ENCODE data around the gene AKAP17A. TPM values are rescaled to one million over a fixed set of nuclear protein-coding genes. Genes with fewer than 3 reads are reported as not detected.

Gene AKAP17A
- total and polyA plus RNA-seq, 2 of the 8 experiments (the other 6 are each of a cell fraction or from before 2014, with no cell fraction given): 14.0 to 41.2 TPM

- H2BK120ac ChIP-seq (replicated peaks; ENCODE audit: low read depth, low read length): no peak overlapping the region
- H3K4ac ChIP-seq (replicated peaks; ENCODE audit: insufficient read length, low read depth, low read length): no peak overlapping the region
- H3K36me3 ChIP-seq (ENCODE audit: control insufficient read depth in 2 of 4, insufficient read depth in 4 of 4, low read length in 3 of 4): no peaks in the 10 kb centered on the region
- no peak overlapping the region for H3K14ac ChIP-seq (ENCODE audit: insufficient read length)
- no peak overlapping the region for H4K91ac ChIP-seq (replicated peaks; ENCODE audit: insufficient read length, low read length)
- no peak overlapping the region for H3K23ac ChIP-seq (ENCODE audit: insufficient read length)
- no peaks in the 10 kb centered on the region for H3K79me1 ChIP-seq (ENCODE audit: low read depth, low read length)
- no peak overlapping the region for H4K5ac ChIP-seq (ENCODE audit: insufficient read length, low read depth, low read length)
- H3K9ac ChIP-seq (replicated peaks in 1 of 4; ENCODE audit: extremely low read depth in 1 of 4, low read depth in 3 of 4, low read length in 3 of 4): no peak overlapping the region
- no peak overlapping the region for H4K8ac ChIP-seq (ENCODE audit: extremely low read depth, insufficient read depth, low read length)
- no peak overlapping the region for H2BK5ac ChIP-seq (ENCODE audit: low read depth, low read length)
- H3K4me1 ChIP-seq (replicated peaks in 1 of 4; ENCODE audit: control insufficient read depth in 3 of 4, insufficient read depth in 4 of 4, low read length in 3 of 4): no peaks in the 10 kb centered on the region
- no peak overlapping the region for H2BK15ac ChIP-seq (ENCODE audit: low read length)
- FAIRE-seq (no peak), DNase-seq (ENCODE audit: low read depth in 1 of 2, low spot score in 2 of 2) (no peak)
- H2AK5ac ChIP-seq (ENCODE audit: low read depth, low read length): no peak overlapping the region
- H3K79me2 ChIP-seq (ENCODE audit: control insufficient read depth in 1 of 2, insufficient read depth in 2 of 2, low read length in 2 of 2): no peaks in the 10 kb centered on the region
- TF ChIP-seq BACH1 (IDR thresholded peaks at IDR 0.05; ENCODE audit: low read length) (no peak), PHF8 (conservative IDR thresholded peaks at IDR 0.05; ENCODE audit: low read depth, low read length) (no peak), BCL11A (IDR thresholded peaks at IDR 0.05; ENCODE audit: low read depth in 2 of 2, low read length in 2 of 2) (no peak), POLR2AphosphoS5 (IDR thresholded peaks at IDR 0.05; ENCODE audit: low read depth, low read length) (no peak), POLR2A (IDR thresholded peaks at IDR 0.05; ENCODE audit: control extremely low read depth in 1 of 2, low read depth in 2 of 2, low read length in 2 of 2) (no peak), HDAC2 (IDR thresholded peaks at IDR 0.05; ENCODE audit: borderline replicate concordance in 1 of 2, low read depth in 2 of 2, low read length in 2 of 2) (no peak), E2F6 (IDR thresholded peaks at IDR 0.05) (no peak)
- H3K23me2 ChIP-seq (ENCODE audit: low read depth, low read length): peaks cover 2% of the 10 kb centered on the region; the same call in 1 of the 2 replicates
- no peak overlapping the region for H3K27ac ChIP-seq (ENCODE audit: low read depth, low read length)
- H3K27me3 ChIP-seq (replicated peaks in 1 of 4; ENCODE audit: control insufficient read depth in 3 of 4, extremely low read depth in 1 of 4, insufficient read depth in 3 of 4, low read length in 3 of 4): peaks cover 0 to 2% (median 0%) of the 10 kb centered on the region in 4 experiments; a peak in 1 of 7 replicates
- H3K9me3 ChIP-seq (ENCODE audit: insufficient read depth in 2 of 2, low read depth in 1 of 2, low read length in 1 of 2): peaks cover 0 to 3% of the 10 kb centered on the region in 2 experiments; a peak in 1 of 4 replicates
- H3K4me3 ChIP-seq (ENCODE audit: extremely low read depth in 1 of 4, insufficient read depth in 2 of 4, low read depth in 3 of 4, low read length in 4 of 4): no peak overlapping the region
- no peak overlapping the region for H2BK20ac ChIP-seq (ENCODE audit: low read length)
- no peak overlapping the region for H3K56ac ChIP-seq (replicated peaks; ENCODE audit: insufficient read length, low read depth, low read length)
- 90% methylated on average over 19 of the region's 19 CpGs; no CpG with 5 or more reads in 1 of the 2 experiments for WGBS, 2 experiments (ENCODE audit: extremely low coverage in 1 of 2, insufficient coverage in 1 of 2, insufficient read length in 1 of 2, insufficient replicate concordance in 2 of 2, low coverage in 1 of 2, low lambda C conversion rate in 2 of 2, missing lambda C conversion rate in 1 of 2)
- H3K18ac ChIP-seq (ENCODE audit: extremely low read depth, low read length): no peak overlapping the region
- H2AFZ ChIP-seq (ENCODE audit: low read length): no peak overlapping the region
- H2BK12ac ChIP-seq (ENCODE audit: low read depth, low read length): no peak overlapping the region
- no peak overlapping the region for H3K4me2 ChIP-seq (ENCODE audit: insufficient read depth in 1 of 2, low read depth in 2 of 2, low read length in 2 of 2)
- CTCF ChIA-PET (ENCODE audit: partially characterized antibody): no interaction called here
- POLR2A ChIA-PET (ENCODE audit: partially characterized antibody): no interaction called here
- H4K20me1 ChIP-seq (replicated peaks in 1 of 2; ENCODE audit: control insufficient read depth in 1 of 2, insufficient read depth in 2 of 2, low read length in 2 of 2): no peaks in the 10 kb centered on the region
Observed at GRCh38 chrX:1554469-1555210, 36.8 kb upstream of the AKAP17A start.

Data from H1 (cell line).